C1 segment of cervical spinal cord (tissue), 14 donors: Measurements from ENCODE around the gene SPAAR.
"Not testable (repeated sequence)": the region's sequence is repeated elsewhere in the genome, so short reads cannot be mapped to it uniquely, and the experiment has no call there.

Source experiments
- DNase-seq, 14 donors: peaks; one replicate each; lab custom pipeline; 2025; lab: John Stamatoyannopoulos, UW

Gene SPAAR

DNA sequence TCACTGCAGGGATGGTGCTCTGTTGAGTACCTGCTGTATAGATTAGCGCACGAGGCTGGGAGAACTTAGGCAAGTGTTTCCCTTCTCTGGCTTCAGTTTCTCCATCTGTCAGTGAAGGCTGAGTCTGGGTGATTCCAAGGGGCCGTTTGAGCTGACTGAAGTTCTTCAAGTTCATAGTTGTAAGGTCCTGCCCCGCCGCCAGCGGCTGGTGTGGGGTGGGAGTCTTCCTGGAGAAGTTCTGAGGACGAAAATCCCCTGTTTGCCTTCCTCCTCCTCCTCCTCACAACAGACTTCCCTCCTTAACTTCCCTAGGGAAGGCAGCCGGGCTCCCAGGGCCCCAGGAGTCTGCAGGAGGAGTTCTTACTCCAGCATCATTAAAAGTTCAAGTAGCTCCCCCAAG lies 5.0 kb upstream of the SPAAR start:
- DNase-seq = no peak

DNA sequence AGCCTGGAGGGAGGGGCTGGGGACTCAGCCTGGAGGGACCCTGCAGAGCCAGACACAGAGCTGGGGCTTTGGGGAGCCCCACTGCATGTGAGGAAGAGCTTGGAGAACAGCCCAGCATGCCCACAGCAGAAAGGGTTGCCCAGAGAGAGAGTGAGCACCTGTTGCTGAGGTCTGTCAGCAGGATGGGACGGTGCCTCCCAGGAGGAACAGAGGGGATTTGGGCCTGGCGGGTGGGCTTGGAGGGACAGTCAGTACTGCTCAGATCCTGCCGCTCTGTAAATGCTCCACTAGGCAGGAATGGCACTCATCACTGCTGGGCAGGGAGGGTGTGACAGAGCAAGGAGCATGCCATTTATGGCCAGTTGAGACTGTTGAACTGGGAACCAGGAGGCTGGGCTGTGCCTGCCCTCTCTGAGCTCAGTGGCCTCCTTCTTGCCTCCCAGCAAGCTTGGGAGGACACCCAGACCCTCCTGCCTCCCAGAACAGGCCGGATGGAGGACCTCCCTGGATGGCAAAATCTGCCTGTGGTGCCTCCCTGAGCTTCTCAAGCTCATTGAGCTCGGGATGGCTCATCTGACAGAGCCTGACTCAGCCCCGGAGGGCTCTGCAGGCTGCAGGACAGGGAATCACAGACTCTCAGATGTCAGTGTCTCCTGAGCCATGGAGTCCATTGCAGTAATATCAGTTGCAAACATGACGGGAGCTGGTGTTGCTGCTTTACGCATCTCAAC lies 4.1 kb upstream of the SPAAR start:
- DNase-seq = no peak

DNA sequence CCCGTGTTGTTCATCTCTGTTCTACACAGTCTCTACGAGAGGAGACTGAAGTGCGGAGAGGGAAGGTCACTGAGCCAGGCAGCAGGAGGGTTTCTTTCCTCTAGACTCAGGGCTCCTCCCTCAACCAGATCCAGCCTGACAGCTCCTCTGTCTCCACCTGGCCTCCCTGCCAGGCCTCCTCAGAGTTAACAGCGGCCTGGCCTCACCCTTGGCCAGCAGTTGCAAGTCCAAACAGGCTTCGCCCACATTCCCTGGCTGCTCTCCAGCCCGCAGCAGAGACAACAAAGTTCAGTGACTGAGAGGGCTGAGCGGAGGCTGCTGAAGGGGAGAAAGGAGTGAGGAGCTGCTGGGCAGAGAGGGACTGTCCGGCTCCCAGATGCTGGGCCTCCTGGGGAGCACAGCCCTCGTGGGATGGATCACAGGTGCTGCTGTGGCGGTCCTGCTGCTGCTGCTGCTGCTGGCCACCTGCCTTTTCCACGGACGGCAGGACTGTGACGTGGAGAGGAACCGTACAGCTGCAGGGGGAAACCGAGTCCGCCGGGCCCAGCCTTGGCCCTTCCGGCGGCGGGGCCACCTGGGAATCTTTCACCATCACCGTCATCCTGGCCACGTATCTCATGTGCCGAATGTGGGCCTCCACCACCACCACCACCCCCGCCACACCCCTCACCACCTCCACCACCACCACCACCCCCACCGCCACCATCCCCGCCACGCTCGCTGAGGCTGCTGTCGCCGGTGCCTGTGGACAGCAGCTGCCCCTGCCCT lies 3.2 kb upstream of the SPAAR start, which contains the start of gene HRCT1:
TSS of gene HRCT1 (plus strand) at position 291 of the 768 bp plus-strand sequence. CDS start at position 377, 86 bp downstream.
- peak in 7 of 14 donors; percentile 15 to 55 (median 22) for DNase-seq

DNA sequence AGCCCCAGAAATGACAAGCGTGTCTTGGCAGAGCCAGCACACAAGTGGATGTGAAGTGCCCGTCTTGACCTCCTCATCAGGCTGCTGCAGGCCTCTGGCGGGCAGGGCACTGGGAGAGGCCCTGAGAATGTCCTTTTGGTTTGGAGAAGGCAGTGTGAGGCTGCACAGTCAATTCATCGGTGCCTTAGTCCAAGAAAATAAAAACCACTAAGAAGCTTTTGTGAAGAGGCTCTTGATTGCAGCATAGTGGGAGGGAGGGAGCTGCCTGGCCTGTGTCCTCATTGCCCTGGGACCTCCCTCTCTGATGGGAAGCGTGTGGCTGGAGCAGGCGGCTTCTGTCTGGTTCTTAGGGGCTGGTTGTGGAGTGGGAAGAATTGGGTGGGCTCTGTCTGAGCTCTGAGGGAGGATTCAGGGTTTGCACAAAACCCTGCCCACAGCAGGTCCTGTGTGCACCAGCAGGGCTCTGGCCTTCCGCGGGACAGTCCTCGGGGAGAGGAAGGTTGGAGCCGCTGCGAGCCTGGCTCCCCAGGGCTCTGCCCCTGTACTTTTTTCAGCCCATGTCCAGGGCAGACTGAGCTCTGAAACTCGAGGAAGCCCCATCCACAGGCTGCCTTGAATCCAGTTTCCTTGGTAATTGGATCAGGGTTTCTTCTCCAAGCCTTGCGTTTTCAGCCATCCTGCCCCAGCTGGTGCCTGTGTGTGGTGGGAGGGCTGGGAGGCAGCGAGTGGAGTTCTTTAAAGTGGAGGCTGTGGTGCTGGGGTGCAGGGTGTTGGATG lies 2.2 kb upstream of the SPAAR start:
- DNase-seq = peak in 2 of 14 donors; percentile 19 to 41

DNA sequence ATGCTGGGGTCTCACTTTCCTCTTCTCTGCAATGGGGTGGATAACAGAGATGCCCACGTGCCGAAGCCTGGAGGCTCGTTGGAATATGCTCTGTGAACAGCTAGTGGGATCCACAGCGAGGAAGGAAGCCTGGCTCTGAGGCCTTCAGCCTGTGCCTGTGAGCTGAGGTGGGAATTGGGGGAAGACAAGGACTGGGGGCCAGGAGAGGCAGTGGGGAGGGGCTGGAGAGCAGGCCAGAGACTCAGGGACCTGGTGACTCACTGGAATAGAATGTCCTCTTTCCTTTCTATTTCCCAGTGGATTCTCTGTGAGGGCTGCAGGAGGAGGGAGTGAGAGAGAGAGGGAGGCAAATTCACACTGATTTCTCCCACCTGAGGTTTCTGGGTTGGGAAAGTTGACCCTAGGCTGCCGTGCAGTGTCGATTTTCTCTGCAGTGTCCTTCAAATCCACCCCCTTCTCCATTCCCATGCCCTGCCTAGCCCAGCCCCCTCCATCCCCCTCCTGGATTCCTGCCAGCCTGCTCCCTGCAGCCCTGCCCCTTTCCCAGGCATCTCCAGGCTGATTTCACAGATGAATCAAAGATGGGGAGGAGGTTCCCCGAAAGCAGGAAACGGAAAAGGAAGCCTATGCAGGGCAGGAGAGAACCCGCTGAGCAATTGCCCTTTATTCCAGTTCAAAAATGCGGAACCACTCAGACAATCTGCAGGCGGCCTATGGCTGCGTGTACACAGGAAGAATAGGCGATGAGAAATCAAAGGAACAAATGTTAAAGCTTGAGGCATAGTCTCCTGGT lies 1.4 kb upstream of the SPAAR start:
- peak in 6 of 14 donors; percentile 13 to 89 (median 28) for DNase-seq

DNA sequence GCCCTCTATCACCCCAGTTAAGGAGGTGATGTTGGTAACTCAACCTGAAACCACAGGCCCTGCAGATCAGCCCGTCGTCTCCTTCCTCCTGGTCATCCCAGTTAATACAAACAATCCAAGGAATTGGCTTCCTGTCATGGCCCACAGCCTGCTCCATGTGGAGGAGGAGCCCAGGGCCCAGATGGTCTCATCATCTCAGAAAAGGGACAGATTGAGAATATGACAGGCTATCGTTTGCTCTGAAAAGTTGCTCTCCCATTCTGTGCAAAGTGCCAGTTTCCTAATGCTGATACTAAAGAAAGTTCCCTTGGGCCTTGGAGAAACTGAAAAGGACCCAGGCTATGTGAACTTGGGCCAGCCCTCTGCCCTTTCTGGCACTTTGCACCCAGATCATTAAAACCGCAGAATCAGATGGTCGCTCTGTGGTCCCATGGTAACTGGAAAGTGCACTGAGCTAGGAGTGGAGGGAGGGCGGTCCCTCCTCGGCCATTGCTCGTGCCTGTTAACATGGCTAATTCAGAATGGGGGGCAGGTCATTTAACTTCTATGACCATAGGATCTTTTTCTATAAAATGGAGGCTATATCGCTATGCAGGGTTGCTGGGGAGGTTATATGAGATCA lies 675 bp upstream of the SPAAR start:
- peak in 2 of 14 donors; percentile 66 to 93 for DNase-seq

DNA sequence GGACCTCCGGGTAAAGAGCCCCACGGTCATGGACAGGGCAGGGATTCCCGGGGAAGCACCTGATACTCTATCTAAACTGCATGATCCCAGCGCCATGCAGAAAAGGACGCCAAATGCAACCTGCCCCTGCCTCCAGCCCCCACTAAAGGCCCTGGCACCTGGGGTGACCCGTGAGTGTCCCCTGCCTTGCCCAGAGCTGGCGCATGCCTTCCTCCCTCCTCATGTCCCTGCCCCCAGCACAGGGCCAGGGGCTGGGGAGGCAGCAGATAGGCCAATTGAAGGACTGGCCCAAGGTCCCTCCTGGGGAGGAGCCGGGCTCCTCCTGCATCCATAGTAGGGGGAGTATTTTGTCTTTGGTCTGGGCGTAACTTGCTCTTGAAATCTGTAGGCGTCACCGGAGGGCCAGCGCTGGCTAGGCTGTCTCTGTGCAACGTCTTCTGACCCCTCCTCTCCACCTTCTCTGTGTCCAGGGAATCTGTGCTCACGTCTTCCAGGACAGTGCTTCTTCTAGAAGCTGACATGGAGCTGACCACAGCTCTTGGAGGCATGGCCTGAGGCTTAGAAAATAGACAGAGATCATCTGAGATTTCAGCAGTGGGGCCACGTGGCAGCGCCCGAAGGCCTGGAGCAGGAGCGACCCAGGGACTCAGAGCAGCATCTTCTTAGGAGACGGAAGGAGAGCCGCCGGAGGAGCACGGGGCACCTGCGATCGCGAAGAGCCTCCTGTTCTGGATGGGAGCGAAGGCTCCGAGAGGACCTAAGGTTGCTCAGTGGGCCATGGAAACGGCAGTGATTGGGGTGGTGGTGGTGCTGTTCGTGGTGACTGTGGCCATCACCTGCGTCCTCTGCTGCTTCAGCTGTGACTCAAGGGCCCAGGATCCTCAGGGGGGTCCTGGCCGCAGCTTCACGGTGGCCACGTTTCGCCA lies 660 bp downstream of the SPAAR start:
- no peak for DNase-seq

DNA sequence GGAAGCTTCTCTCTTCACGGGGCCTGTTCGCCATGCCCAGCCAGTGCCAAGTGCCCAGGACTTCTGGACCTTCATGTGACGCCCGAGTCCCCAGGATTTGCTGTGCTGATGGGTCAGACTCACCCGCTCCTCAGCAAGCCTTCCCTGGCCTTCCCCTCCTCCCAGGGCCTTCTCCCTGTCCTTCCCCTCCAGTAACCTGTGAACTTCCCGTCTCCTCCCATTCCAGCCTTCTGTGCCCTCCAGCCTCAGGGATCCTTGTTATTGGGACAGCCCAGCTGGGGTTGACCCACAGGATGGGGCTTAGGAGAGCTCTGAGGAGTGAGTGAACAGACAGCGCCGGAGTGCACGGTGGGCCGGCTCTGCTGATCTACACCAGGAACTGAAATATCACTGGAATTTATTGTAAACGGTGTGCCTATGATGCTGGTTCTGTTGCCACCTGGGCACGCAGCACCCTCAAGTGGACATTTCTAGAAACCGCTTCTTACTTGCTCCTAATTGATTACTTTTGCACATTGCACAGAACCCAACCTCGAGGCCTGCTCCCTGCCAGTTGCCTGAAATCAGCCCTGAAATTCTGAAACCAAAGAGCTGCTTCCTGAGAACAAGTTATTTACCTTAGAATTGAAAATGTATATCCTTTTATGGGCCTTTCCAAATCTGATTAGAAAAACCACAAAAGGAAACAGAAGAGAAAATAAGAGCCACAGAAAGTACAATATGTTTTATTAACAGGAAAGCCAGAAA lies 1.5 kb downstream of the SPAAR start:
- DNase-seq = no peak

DNA sequence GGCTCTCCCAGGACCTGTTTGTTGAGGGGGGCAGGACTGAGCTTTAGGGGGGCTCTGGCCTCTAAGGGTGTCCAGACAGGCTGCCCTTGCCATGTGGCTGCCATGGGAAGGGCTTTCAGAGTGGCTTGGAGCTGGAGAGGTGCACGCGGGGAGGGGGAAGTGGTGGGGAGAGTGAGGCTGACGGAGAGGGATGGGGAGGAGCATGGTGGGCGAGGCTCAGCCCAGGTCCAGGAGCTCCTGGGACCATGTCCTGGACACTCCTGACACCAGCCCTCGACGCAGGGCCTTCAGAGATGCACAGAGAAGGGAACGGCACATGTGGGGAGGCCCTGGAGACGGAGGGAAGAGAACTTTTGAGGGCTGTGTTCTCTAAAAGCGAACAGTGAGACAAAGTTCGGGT lies 2.4 kb downstream of the SPAAR start:
- no peak for DNase-seq

DNA sequence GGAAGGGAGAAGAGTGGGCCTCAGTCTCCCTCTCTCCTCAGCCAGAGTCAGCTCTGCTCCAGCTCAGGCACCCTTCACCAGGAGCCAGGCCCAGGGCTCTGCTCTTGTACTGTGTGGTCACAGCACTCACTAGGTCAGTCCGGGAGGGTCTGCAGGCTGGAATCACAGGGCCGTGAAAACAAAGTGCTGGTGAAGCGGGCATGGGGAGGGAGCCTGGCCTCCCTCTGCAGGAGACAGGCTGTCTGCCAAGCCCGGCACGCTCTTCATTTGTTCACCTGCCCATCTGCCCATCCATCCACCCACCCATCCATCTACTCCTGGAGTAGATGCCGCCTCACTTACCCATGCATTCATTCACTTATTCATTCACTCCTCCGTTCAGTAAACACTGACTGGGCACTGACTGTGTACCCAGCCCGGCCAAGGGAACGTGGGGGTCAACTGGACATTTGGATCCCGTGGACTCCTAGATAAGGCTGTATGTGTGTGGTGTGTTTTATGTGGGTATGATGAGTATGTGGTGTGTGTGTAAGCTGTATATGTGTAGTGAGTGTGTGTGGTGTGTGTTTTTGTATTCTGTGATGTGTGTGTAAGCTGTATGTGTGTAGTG lies 3.6 kb downstream of the SPAAR start:
- DNase-seq = no peak

DNA sequence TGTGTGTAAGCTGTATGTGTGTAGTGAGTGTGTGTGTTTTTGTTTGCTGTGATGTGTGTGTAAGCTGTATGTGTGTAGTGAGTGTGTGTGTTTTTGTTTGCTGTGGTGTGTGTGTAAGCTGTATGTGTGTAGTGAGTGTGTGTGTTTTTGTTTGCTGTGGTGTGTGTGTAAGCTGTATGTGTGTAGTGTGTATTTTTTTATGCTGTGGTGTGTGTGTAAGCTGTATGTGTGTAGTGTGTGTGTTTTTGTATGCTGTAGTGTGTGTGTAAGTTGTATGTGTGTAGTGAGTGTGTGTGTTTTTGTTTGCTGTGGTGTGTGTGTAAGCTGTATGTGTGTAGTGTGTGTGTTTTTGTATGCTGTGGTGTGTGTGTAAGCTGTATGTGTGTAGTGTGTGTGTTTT lies 4.1 kb downstream of the SPAAR start:
- not testable (repeated sequence) for DNase-seq

DNA sequence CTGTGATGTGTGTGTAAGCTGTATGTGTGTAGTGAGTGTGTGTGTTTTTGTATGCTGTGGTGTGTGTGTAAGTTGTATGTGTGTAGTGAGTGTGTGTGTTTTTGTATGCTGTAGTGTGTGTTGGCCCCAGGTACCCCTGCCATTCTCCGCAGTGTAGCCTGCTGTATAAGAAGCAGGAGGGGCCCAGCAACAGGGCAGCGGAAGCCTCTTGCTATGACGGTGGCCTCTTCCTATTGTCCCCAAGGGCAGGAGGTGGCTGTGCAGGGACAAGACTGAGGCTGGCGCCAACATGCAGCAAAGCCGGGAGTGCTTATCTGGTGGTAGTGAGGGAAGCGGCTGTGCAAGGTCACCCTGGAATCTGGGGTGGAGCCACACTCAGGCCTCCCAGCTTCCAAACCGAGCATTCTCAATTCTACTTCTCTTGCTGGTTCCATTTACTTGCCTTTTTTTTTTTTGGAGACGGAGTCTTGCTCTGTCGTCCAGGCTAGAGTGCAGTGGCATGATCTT lies 5.1 kb downstream of the SPAAR start:
- DNase-seq = no peak

DNA sequence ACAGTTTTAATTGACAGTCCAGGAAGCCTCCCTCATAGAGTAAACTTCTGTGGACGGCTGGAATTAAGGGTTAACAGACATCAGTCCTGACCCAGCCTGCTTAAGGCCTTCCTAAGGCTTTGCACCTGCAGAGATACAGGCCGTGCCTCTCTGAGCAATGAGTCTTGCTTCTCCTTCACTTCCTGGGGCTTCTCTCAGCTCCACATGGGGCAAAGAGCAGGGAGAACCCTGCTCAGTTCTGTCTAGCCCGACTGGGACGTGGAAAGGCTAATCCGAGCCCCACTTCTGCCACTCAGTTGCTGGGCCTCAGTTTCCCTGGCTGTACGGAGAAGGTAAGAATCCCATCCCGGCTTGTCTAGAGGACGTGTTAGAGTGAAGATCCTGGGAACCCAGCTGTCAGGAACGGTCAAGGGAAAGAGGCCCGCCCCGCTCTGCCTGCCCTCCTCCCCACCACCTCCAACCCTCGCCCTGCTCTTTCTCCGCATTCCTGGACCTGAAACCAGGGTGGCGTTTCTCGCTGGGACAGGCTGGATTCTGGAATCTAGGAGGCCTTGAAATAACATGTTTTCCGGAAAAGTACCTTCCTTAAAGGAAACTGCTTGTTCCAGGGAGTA lies 6.5 kb downstream of the SPAAR start:
- no peak for DNase-seq

DNA sequence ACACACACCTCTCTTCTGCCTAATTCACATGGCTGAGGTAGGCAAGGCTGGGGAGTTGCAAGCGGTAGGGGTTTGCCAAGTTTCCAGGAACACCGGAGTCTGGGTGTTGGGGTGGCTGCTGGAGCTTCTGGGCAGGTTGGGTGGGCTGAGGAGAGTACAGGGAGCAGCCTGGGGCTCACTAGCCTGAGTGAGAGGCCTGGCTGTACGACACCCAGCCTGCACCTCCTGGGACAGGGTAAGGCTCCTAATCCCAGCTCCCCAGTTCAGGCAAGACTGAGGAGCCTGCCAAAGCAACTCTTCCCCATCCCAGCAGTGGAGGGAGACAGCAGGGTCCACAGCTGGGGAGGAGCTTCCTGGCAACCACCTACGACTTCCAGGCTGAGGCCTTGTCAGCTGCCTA lies 8.0 kb downstream of the SPAAR start:
- no peak for DNase-seq

DNA sequence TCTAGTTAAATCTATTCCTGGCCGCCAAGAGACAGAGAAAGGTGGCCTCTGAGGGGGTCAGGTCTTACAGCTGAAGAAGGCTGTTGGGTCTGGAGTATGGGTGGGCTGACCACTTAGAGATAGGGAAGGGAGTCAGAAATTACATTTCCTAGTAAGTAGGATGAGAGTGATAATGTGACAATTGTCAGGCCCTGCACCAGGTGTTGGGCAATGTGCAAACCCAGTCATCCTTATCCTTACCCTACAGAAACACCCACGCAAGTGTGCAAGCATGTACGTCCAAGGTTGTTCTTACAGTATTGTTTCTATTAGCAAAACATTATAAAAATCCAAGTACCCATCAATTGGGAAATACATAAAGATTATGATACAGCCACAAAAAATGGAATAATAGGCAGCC lies 9.5 kb downstream of the SPAAR start:
- no peak for DNase-seq

DNA sequence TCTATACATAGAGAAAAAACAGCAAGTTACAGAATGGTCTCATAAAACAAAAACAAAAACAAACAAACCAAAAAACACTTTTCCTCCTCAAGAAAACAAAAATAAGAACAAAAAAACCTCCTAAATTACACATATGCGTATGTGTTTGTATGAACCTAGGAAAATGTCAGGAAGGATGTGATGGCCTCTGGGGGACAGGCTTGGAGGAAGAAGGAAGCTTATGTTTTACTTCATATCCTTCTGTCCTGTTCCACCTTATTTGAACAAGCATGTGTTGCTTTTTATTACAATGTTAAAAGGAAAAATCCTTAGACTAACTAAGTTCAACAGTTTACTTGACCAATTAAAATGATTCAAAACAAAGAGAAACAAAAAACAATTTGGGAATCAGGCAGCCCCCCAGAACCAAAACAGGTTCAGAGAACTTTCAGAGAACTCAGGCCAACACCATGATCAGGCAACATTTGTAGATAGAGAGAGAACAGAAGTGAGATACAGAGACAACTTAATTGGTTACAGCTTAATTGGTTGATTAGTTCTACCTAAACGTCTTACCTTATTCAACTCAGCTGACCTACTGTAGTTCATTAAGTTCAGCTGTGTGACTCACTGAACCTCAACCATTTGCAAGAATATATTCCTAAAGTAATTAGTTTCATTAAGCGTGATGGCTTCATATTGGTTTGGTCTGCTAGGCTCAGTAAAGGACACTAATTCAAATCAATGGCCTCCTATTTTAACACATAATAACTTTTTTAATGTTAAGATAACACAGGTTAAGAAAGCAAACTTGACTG lies 10.1 kb downstream of the SPAAR start:
- DNase-seq = no peak

DNA sequence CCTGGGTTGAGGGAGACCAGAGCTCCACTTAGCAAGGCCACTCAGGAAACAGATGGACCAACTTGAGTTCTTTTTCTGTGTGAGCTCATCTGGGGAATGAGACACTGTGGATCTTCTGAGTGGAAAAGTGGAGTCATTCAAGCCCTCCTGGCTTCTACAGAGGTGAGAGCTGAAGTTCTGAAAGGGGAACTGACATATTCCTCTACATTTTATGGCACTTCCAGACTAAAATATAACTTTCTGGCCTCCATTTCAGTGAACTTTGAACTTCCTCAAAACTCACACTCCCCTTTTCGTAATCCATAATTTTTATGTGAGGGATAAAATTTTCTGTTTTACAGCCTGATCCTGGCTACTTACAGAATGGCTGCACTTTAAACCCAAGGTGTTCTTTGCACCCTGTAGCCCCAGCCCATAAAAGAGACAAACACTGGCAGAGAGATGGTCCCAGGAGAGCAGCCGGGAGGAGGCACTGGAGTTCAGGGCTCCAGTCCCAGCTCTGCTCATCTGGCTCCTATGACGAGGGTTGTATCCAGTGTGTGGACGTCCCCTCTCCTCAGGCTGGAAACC lies 10.8 kb downstream of the SPAAR start:
- DNase-seq = no peak
